GM23338 (cell line): ENCODE measurements around the gene RNF152. TPM values are rescaled to one million over a fixed set of nuclear protein-coding genes. Genes with fewer than 3 reads are reported as not detected.

Experiments
- ATAC-seq: fragments of 200-7000 bp; cut with Tn5 transposase; 3 replicates; pipeline ENCODE4 v1.9.1; 2020
- DNase-seq: peaks from one replicate; pipeline ENCODE4 v3.0.0-alpha.2; 2015; ENCODE audit warnings: low spot score
- H2AFZ ChIP-seq: fragments of 200-600 bp; sonication (generic); 2 replicates; pipeline ENCODE4 v1.8.0; 2016; ENCODE audit warnings: antibody characterized with exemption, mild to moderate bottlenecking, moderate library complexity
- H3F3A ChIP-seq: fragments of 200-600 bp; sonication (generic); replicated peaks from 2 replicates; pipeline ENCODE4 v1.8.0; 2017; ENCODE audit warnings: antibody characterized with exemption, mixed run types, low read depth
- H3K27ac ChIP-seq: fragments of 200-600 bp; sonication (generic); 2 replicates; pipeline ENCODE4 v1.6.1; 2016; ENCODE audit warnings: low read depth
- H3K27me3 ChIP-seq: fragments of 200-600 bp; sonication (generic); 2 replicates; pipeline ENCODE4 v1.8.0; 2016; ENCODE audit warnings: mild to moderate bottlenecking, mixed run types, moderate library complexity; ENCODE audit not compliant: insufficient read depth
- H3K36me3 ChIP-seq: fragments of 200-600 bp; sonication (generic); 2 replicates; pipeline ENCODE4 v1.8.0; 2016; ENCODE audit warnings: mild to moderate bottlenecking; ENCODE audit not compliant: insufficient read depth
- H3K4me1 ChIP-seq: fragments of 200-600 bp; sonication (generic); 2 replicates; pipeline ENCODE4 v1.8.0; 2016; ENCODE audit warnings: mild to moderate bottlenecking, moderate library complexity; ENCODE audit not compliant: insufficient read depth
- H3K4me2 ChIP-seq: fragments of 200-600 bp; sonication (generic); 2 replicates; pipeline ENCODE4 v1.7.1; 2017; ENCODE audit warnings: mixed run types
- H3K4me3 ChIP-seq: fragments of 200-600 bp; sonication (generic); 2 replicates; pipeline ENCODE4 v1.6.1; 2016; ENCODE audit warnings: mixed run types
- H3K79me2 ChIP-seq: fragments of 200-600 bp; sonication (generic); replicated peaks from 2 replicates; pipeline ENCODE4 v1.8.0; 2017; ENCODE audit warnings: mild to moderate bottlenecking; ENCODE audit not compliant: insufficient read depth
- H3K9me2 ChIP-seq: fragments of 200-600 bp; sonication (generic); 2 replicates; pipeline ENCODE4 v1.8.0; 2017; ENCODE audit not compliant: insufficient read depth
- H4K20me1 ChIP-seq: fragments of 200-600 bp; sonication (generic); replicated peaks from 2 replicates; pipeline ENCODE4 v1.8.0; 2017; ENCODE audit warnings: mild to moderate bottlenecking; ENCODE audit not compliant: insufficient read depth
- H3K27ac Mint-ChIP-seq: 2 replicates; pipeline ENCODE4 v1.8.0; 2020; ENCODE audit warnings: inconsistent platforms, mild to moderate bottlenecking, moderate library complexity, mixed read lengths
- H3K27me3 Mint-ChIP-seq: 3 replicates; pipeline ENCODE4 v1.8.0; 2022; ENCODE audit warnings: low read depth, mild to moderate bottlenecking, moderate library complexity, mixed read lengths, inconsistent platforms; ENCODE audit not compliant: insufficient read depth, poor library complexity
- H3K36me3 Mint-ChIP-seq: 3 replicates; pipeline ENCODE4 v1.8.0; 2021; ENCODE audit warnings: low read depth, mild to moderate bottlenecking, inconsistent platforms, moderate library complexity, mixed read lengths
- H3K4me1 Mint-ChIP-seq: 3 replicates; pipeline ENCODE4 v1.8.0; 2020; ENCODE audit warnings: mild to moderate bottlenecking, inconsistent platforms, mixed read lengths
- H3K4me3 Mint-ChIP-seq: 3 replicates; pipeline ENCODE4 v1.8.0; 2021; ENCODE audit warnings: moderate library complexity, mild to moderate bottlenecking, inconsistent platforms, mixed read lengths
- H3K9me3 Mint-ChIP-seq: 3 replicates; pipeline ENCODE4 v1.8.0; 2020; ENCODE audit warnings: moderate library complexity, mild to moderate bottlenecking, inconsistent platforms, mixed read lengths
- CREB1 ChIP-seq: fragments of 250-450 bp; sonication (Bioruptor Pico); IDR thresholded peaks from 2 replicates; pipeline ENCODE4 v1.5.0; 2020; ENCODE audit warnings: low read depth, mild to moderate bottlenecking, moderate library complexity
- CTCF ChIP-seq, 2 experiments: fragments of 200-600 bp in 1 of 2; sonication (generic) in 1 of 2; conservative IDR thresholded peaks; 2 replicates each; pipeline versions ENCODE4 v1.5.1 to v1.6.1; 2016 to 2017; ENCODE audit warnings: antibody characterized with exemption in 2 of 2, low read depth in 2 of 2, mild to moderate bottlenecking in 2 of 2, moderate library complexity in 1 of 2
- ETS1 ChIP-seq: IDR thresholded peaks from 2 replicates; pipeline ENCODE4 v1.6.1; 2016; ENCODE audit warnings: antibody characterized with exemption
- EZH2 ChIP-seq: fragments of 200-600 bp; sonication (generic); IDR thresholded peaks from one replicate; pipeline ENCODE4 v1.8.0; 2017; ENCODE audit warnings: antibody characterized with exemption, mild to moderate bottlenecking, low read depth; ENCODE audit not compliant: unreplicated experiment
- EZH2phosphoT487 ChIP-seq: fragments of 200-600 bp; sonication (generic); IDR thresholded peaks from one replicate; pipeline ENCODE4 v1.8.1; 2018; ENCODE audit warnings: antibody characterized with exemption; ENCODE audit not compliant: unreplicated experiment
- JUNB ChIP-seq: IDR thresholded peaks from one replicate; pipeline ENCODE4 v1.6.1; 2016; ENCODE audit warnings: antibody characterized with exemption; ENCODE audit not compliant: unreplicated experiment
- NANOG ChIP-seq: IDR thresholded peaks from 2 replicates; pipeline ENCODE4 v1.6.1; 2016; ENCODE audit warnings: antibody characterized with exemption, borderline replicate concordance
- POLR2AphosphoS5 ChIP-seq: IDR thresholded peaks from 2 replicates; pipeline ENCODE4 v1.6.1; 2016; ENCODE audit warnings: antibody characterized with exemption, low read depth
- REST ChIP-seq: IDR thresholded peaks from one replicate; pipeline ENCODE4 v1.6.1; 2018; ENCODE audit warnings: antibody characterized with exemption; ENCODE audit not compliant: unreplicated experiment
- STAT1 ChIP-seq: IDR thresholded peaks from one replicate; pipeline ENCODE4 v1.6.1; 2016; ENCODE audit warnings: antibody characterized with exemption; ENCODE audit not compliant: unreplicated experiment
- ZNF114 ChIP-seq: fragments of 250-450 bp; sonication (Bioruptor Pico); IDR thresholded peaks from 2 replicates; pipeline ENCODE4 v1.5.0; 2020; ENCODE audit warnings: mild to moderate bottlenecking, moderate library complexity
- ZNF331 ChIP-seq: fragments of 250-450 bp; sonication (Bioruptor Pico); IDR thresholded peaks from 2 replicates; pipeline ENCODE4 v1.5.0; 2020; ENCODE audit warnings: low read depth, mild to moderate bottlenecking, moderate library complexity
- ZNF462 ChIP-seq: fragments of 250-450 bp; sonication (Bioruptor Pico); IDR thresholded peaks from 2 replicates; pipeline ENCODE4 v1.5.0; 2020; ENCODE audit warnings: mild to moderate bottlenecking, moderate library complexity
- polyA plus RNA-seq: library from polyadenylated mRNA; unstranded; fragments of >200 nt; fragmentation: Nextera tagmentation; extraction: Ambion mirVana; gene quantifications from 2 replicates; pipeline ENCODE4 v1.2.1, GENCODE V29; 2016
- total RNA-seq: library from RNA; depleted of rRNA; stranded (reverse); fragments of >200 nt; shearing (Covaris generic); gene quantifications from 2 replicates; pipeline ENCODE4 v1.2.3, GENCODE V29; 2014

Gene RNF152
- total and polyA plus RNA-seq, 2 experiments from 2014 or later: 1.2 to 2.9 TPM

- no peaks in the 10 kb centered on the region for H3K36me3 ChIP-seq
- Mint-ChIP-seq H3K9me3 (no peaks in the 10 kb centered on the region), H3K4me3 (no peak overlapping the region), H3K27ac (no peak overlapping the region; the same call in 1 of the 2 replicates), H3K27me3 (peaks cover 2% of the 10 kb centered on the region), H3K4me1 (peaks cover 9% of the 10 kb centered on the region), H3K36me3 (no peaks in the 10 kb centered on the region)
- no peaks in the 10 kb centered on the region for H4K20me1 ChIP-seq
- H3K4me3 ChIP-seq: no peak overlapping the region
- TF ChIP-seq EZH2 (no peak), REST (no peak), ETS1 (no peak), ZNF114 (CRISPR knock-in tag) (no peak), STAT1 (no peak), NANOG (no peak), EZH2phosphoT487 (no peak), CTCF (conservative IDR thresholded peaks at IDR 0.05; ENCODE audit: low read depth in 2 of 2) (no peak), CREB1 (CRISPR knock-in tag) (no peak), JUNB (no peak), POLR2AphosphoS5 (no peak), ZNF462 (CRISPR knock-in tag) (no peak), ZNF331 (no peak)
- no peak for DNase-seq
- no peak overlapping the region for H3K4me2 ChIP-seq
- H3F3A ChIP-seq: no peaks in the 10 kb centered on the region
- ATAC-seq: no peak
- H3K79me2 ChIP-seq: no peaks in the 10 kb centered on the region
- H3K4me1 ChIP-seq: peaks cover 8% of the 10 kb centered on the region; the same call in 1 of the 2 replicates
- H3K27me3 ChIP-seq: no peaks in the 10 kb centered on the region
- no peaks in the 10 kb centered on the region for H3K9me2 ChIP-seq
- no peak overlapping the region for H3K27ac ChIP-seq
- H2AFZ ChIP-seq: no peak overlapping the region
Measured at GRCh38 chr18:61764381-61764780, 128.4 kb downstream of the RNF152 start.
